HepG2 (cell line): ENCODE data around the gene SAE1. TPM values are rescaled to one million over a fixed set of nuclear protein-coding genes. Genes with fewer than 3 reads are reported as not detected.

ENCODE experiments used
- ARNT2 ChIP-seq: sonication (generic); formaldehyde crosslinking; IDR thresholded peaks from 2 replicates; pipeline ENCODE4 v1.8.0; 2022; ENCODE audit warnings: mild to moderate bottlenecking, low read depth, missing genetic modification reagents, moderate library complexity
- ERF ChIP-seq: IDR thresholded peaks from 2 replicates; pipeline ENCODE4 v1.6.1; 2018; ENCODE audit warnings: missing biosample characterization, missing genetic modification reagents
- FLYWCH1 ChIP-seq: sonication (generic); formaldehyde crosslinking; IDR thresholded peaks from 2 replicates; pipeline ENCODE4 v1.8.1; 2023; ENCODE audit warnings: mild to moderate bottlenecking, missing genetic modification reagents
- FOXC1 ChIP-seq: sonication (generic); formaldehyde crosslinking; IDR thresholded peaks from 2 replicates; pipeline ENCODE4 v1.8.0; 2022; ENCODE audit warnings: mild to moderate bottlenecking, missing genetic modification reagents, borderline replicate concordance
- ISL2 ChIP-seq: sonication (generic); formaldehyde crosslinking; IDR thresholded peaks from 2 replicates; pipeline ENCODE4 v1.5.0; 2020; ENCODE audit warnings: missing genetic modification reagents
- PHB2 ChIP-seq: fragments of 450-650 bp; IDR thresholded peaks from 2 replicates; pipeline ENCODE4 v1.6.1; 2018; ENCODE audit not compliant: partially characterized antibody
- POLR2AphosphoS5 ChIP-seq: IDR thresholded peaks from 2 replicates; pipeline ENCODE4 v1.6.1; 2012; ENCODE audit warnings: low read depth, low read length
- RFXANK ChIP-seq: IDR thresholded peaks from 2 replicates; pipeline ENCODE4 v1.6.1; 2016
- ZNF337 ChIP-seq: sonication (generic); formaldehyde crosslinking; IDR thresholded peaks from 2 replicates; pipeline ENCODE4 v1.5.1; 2020; ENCODE audit warnings: missing genetic modification reagents, low read depth, mild to moderate bottlenecking, borderline replicate concordance
- ZNF777 ChIP-seq: sonication (generic); formaldehyde crosslinking; IDR thresholded peaks from 2 replicates; pipeline ENCODE4 v1.4.0; 2020; ENCODE audit warnings: missing genetic modification reagents
- polyA plus RNA-seq, 8 experiments: library from polyadenylated mRNA; depleted of rRNA in 3 of 8; stranded (reverse) in 7 of 8; unstranded in 1 of 8; fragments of >200 nt; fragmentation: Illumina TruSeq in 4 of 8; extraction: Trizol in 4 of 8; gene quantifications; 2 replicates each; pipeline versions ENCODE4 v1.2.1 to v1.2.3, GENCODE V29; 2011 to 2016; ENCODE audit warnings: low read depth in 4 of 8, missing spikeins in 1 of 8, mixed read lengths in 1 of 8; ENCODE audit not compliant: insufficient read depth in 1 of 8
- total RNA-seq, 5 experiments: library from RNA; depleted of rRNA; stranded (reverse); fragments of >200 nt; fragmentation: Illumina TruSeq; extraction: Trizol; gene quantifications; 2 replicates each; pipeline ENCODE4 v1.2.3, GENCODE V29; 2016; ENCODE audit warnings: low read depth in 1 of 5
- TF ChIP-seq, protein P1 (sequence below): sonication (generic); formaldehyde crosslinking; IDR thresholded peaks from 2 replicates; pipeline ENCODE4 v1.9.0; 2022; ENCODE audit warnings: missing genetic modification reagents, mild to moderate bottlenecking, borderline replicate concordance
- TF ChIP-seq, protein P2 (sequence below): sonication (generic); formaldehyde crosslinking; IDR thresholded peaks from 2 replicates; pipeline ENCODE4 v1.4.0; 2020; ENCODE audit warnings: missing genetic modification reagents, mild to moderate bottlenecking, borderline replicate concordance
- TF ChIP-seq, protein P3 (sequence below): IDR thresholded peaks from 2 replicates; pipeline ENCODE4 v1.6.1; 2016; ENCODE audit warnings: missing biosample characterization, missing genetic modification reagents, low read depth

The SAE1 gene
- total and polyA plus RNA-seq, 2 of the 13 experiments (the other 11 are each of a cell fraction or from before 2014, with no cell fraction given) = 87.6 to 197 TPM

DNA sequence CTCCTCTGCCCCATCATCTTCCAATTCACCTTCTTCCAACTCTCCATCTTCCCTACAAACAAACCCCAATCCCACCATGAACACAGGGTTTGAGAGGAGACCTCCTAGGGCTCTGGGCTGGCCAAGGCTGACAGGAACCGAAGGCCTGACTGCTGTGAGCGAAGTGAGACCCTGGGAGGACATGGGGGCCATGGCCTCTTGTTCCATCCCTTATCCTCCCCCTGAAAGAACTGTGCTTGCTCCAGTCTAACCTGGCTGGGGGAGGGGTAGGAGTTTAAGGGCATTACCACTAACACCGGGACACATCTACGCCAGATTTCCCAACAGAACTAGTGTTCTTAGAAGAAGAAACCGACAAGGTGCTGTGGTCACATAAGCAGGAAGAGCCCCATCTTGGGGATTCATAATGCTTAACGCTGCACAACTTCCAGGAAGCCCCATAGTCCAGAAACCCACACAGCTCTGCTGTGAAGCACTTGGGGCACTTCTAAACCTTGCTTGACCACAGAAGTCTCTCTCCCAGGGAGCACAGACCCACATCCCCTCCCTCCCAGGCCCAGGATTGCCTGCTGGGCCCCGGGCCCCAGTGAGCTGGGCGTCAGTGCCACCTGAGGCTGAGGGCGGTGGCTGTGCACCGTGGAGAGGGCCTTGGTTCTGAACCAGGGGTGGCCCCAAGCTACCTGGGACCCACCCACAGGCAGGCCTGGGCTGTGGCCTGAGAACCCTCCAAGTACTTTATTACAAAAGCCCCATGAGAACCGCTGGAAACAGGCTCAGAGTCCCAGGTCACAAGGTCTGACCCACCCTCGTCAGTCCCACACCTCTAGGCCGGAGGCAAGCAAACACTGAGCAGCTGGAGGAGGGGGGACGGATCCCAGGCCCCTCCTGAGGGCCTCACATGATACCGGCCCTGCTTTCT lies 35.8 kb upstream of the SAE1 start (continued):
- TF ChIP-seq, protein P1, sequence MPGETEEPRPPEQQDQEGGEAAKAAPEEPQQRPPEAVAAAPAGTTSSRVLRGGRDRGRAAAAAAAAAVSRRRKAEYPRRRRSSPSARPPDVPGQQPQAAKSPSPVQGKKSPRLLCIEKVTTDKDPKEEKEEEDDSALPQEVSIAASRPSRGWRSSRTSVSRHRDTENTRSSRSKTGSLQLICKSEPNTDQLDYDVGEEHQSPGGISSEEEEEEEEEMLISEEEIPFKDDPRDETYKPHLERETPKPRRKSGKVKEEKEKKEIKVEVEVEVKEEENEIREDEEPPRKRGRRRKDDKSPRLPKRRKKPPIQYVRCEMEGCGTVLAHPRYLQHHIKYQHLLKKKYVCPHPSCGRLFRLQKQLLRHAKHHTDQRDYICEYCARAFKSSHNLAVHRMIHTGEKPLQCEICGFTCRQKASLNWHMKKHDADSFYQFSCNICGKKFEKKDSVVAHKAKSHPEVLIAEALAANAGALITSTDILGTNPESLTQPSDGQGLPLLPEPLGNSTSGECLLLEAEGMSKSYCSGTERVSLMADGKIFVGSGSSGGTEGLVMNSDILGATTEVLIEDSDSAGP = no peak
- TF ChIP-seq ZNF337 (CRISPR knock-in tag) = no peak
- TF ChIP-seq FLYWCH1 (CRISPR knock-in tag) = no peak
- 0 out of 2 replicates have a peak, but pooled peaks have one; percentile 26 for TF ChIP-seq ZNF777 (CRISPR knock-in tag)
- TF ChIP-seq, protein P2, sequence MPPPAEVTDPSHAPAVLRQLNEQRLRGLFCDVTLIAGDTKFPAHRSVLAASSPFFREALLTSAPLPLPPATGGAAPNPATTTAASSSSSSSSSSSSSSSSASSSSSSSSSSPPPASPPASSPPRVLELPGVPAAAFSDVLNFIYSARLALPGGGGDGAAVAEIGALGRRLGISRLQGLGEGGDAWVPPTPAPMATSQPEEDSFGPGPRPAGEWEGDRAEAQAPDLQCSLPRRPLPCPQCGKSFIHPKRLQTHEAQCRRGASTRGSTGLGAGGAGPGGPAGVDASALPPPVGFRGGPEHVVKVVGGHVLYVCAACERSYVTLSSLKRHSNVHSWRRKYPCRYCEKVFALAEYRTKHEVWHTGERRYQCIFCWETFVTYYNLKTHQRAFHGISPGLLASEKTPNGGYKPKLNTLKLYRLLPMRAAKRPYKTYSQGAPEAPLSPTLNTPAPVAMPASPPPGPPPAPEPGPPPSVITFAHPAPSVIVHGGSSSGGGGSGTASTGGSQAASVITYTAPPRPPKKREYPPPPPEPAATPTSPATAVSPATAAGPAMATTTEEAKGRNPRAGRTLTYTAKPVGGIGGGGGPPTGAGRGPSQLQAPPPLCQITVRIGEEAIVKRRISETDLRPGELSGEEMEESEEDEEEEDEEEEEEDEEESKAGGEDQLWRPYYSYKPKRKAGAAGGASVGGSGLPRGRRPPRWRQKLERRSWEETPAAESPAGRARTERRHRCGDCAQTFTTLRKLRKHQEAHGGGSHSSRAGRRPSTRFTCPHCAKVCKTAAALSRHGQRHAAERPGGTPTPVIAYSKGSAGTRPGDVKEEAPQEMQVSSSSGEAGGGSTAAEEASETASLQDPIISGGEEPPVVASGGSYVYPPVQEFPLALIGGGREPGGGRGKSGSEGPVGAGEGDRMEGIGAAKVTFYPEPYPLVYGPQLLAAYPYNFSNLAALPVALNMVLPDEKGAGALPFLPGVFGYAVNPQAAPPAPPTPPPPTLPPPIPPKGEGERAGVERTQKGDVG = peak; percentile 31; the same call in 1 of the 2 replicates
- TF ChIP-seq FOXC1 (CRISPR knock-in tag) = peak; percentile 48; the same call in 1 of the 2 replicates
- TF ChIP-seq ISL2 (CRISPR knock-in tag) = no peak
- no peak for TF ChIP-seq PHB2
- TF ChIP-seq ERF = no peak
- no peak for TF ChIP-seq ARNT2 (CRISPR knock-in tag)
- TF ChIP-seq, protein P3, sequence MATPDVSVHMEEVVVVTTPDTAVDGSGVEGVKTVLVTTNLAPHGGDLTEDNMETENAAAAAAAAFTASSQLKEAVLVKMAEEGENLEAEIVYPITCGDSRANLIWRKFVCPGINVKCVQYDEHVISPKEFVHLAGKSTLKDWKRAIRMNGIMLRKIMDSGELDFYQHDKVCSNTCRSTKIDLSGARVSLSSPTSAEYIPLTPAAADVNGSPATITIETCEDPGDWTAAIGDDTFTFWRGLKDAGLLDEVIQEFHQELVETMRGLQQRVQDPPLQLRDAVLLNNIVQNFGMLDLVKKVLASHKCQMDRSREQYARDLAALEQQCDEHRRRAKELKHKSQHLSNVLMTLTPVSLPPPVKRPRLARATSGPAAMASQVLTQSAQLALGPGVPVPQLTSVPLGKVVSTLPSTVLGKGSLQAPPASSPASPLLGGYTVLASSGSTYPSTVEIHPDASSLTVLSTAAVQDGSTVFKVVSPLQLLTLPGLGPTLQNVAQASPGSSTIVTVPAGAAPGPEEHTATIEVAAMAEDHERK (CRISPR knock-in tag) = no peak
- no peak for TF ChIP-seq POLR2AphosphoS5
- no peak for TF ChIP-seq RFXANK (CRISPR knock-in tag)
